Bone marrow (tissue), 2 donors: ENCODE results near the gene CFAP77.
A peak's percentile ranks its signal among the peaks of the same experiment; 100 is the strongest.

ENCODE experiments used
- DNase-seq, 2 donors: peaks; one replicate each; lab custom pipeline; 2025; lab: John Stamatoyannopoulos, UW

Gene CFAP77

GRCh38 chr9:132408521-132408920 is 1.5 kb upstream of the CFAP77 start:
- no peak for DNase-seq

- DNase-seq: no peak
Observed at GRCh38 chr9:132410642-132411041, 631 bp downstream of the CFAP77 start.

GRCh38 chr9:132411091-132411508 is 1.1 kb downstream of the CFAP77 start:
- DNase-seq: peak in 1 of 2 donors; percentile 20

GRCh38 chr9:132412089-132412488 is 2.1 kb downstream of the CFAP77 start:
- peak in 1 of 2 donors; percentile 8 for DNase-seq

- no peak for DNase-seq
Observed at GRCh38 chr9:132413926-132414325, 3.9 kb downstream of the CFAP77 start.

- no peak for DNase-seq
Observed at GRCh38 chr9:132414731-132415130, 4.7 kb downstream of the CFAP77 start.

GRCh38 chr9:132415181-132415580 is 5.2 kb downstream of the CFAP77 start:
- DNase-seq: no peak

- DNase-seq: no peak
Observed at GRCh38 chr9:132418726-132419363, 8.8 kb downstream of the CFAP77 start.

GRCh38 chr9:132422574-132422973 is 12.6 kb downstream of the CFAP77 start:
- DNase-seq: no peak

- DNase-seq: no peak
Observed at GRCh38 chr9:132423503-132423902, 13.5 kb downstream of the CFAP77 start.

GRCh38 chr9:132424857-132425674 is 15.1 kb downstream of the CFAP77 start:
- DNase-seq: no peak

- DNase-seq: no peak
Observed at GRCh38 chr9:132425675-132426062, 15.7 kb downstream of the CFAP77 start.

- no peak for DNase-seq
Observed at GRCh38 chr9:132426639-132427414, 16.8 kb downstream of the CFAP77 start.

- no peak for DNase-seq
Observed at GRCh38 chr9:132430998-132431397, 21.0 kb downstream of the CFAP77 start.

- no peak for DNase-seq
Observed at GRCh38 chr9:132434881-132435280, 24.9 kb downstream of the CFAP77 start.

GRCh38 chr9:132439153-132439552 is 29.1 kb downstream of the CFAP77 start:
- no peak for DNase-seq

- no peak for DNase-seq
Observed at GRCh38 chr9:132440735-132441134, 30.7 kb downstream of the CFAP77 start.

GRCh38 chr9:132441404-132441803 is 31.4 kb downstream of the CFAP77 start:
- no peak for DNase-seq

GRCh38 chr9:132443951-132444607 is 34.1 kb downstream of the CFAP77 start:
- no peak for DNase-seq

GRCh38 chr9:132446887-132447286 is 36.9 kb downstream of the CFAP77 start:
- DNase-seq: no peak

- DNase-seq: no peak
Observed at GRCh38 chr9:132447346-132447745, 37.3 kb downstream of the CFAP77 start.

GRCh38 chr9:132447902-132448301 is 37.9 kb downstream of the CFAP77 start:
- DNase-seq: no peak
